Activated CD8-positive, alpha-beta T cell treated with anti-CD3 and anti-CD28 coated beads for 36 hours (primary cell): ENCODE measurements around the gene ELOVL6. TPM values are rescaled to one million over a fixed set of nuclear protein-coding genes. Genes with fewer than 3 reads are reported as not detected.

Source experiments
- ATAC-seq: fragments of 200-7000 bp; cut with Tn5 transposase; one replicate; pipeline ENCODE4 v1.10.0; 2021; ENCODE audit warnings: mild to moderate bottlenecking, moderate library complexity
- CTCF ChIA-PET: fragments of 350-600 bp; sonication (Branson Sonifier 250); formaldehyde crosslinking; loops from one replicate; lab custom pipeline; 2021; ENCODE audit warnings: antibody characterized with exemption; lab: Charles Lee
- POLR2A ChIA-PET: fragments of 350-600 bp; sonication (Branson Sonifier 250); formaldehyde crosslinking; loops from one replicate; lab custom pipeline; 2021; ENCODE audit warnings: antibody characterized with exemption; lab: Charles Lee
- DNase-seq: peaks from one replicate; pipeline ENCODE4 v3.0.0-alpha.2; 2020
- H3K27ac Mint-ChIP-seq: one replicate; pipeline ENCODE4 v1.8.0; 2021; ENCODE audit warnings: mild to moderate bottlenecking, mixed read lengths
- H3K27me3 Mint-ChIP-seq: one replicate; pipeline ENCODE4 v1.8.0; 2021; ENCODE audit warnings: mixed read lengths
- H3K36me3 Mint-ChIP-seq: one replicate; pipeline ENCODE4 v1.8.0; 2021; ENCODE audit warnings: low read depth, mixed read lengths
- H3K4me1 Mint-ChIP-seq: one replicate; pipeline ENCODE4 v1.8.0; 2021; ENCODE audit warnings: low read depth, mixed read lengths
- H3K4me3 Mint-ChIP-seq: one replicate; pipeline ENCODE4 v1.8.0; 2021; ENCODE audit warnings: mild to moderate bottlenecking, moderate library complexity, mixed read lengths
- H3K9me3 Mint-ChIP-seq: one replicate; pipeline ENCODE4 v1.8.0; 2021; ENCODE audit warnings: mixed read lengths
- CTCF ChIP-seq: fragments of 200-600 bp; IDR thresholded peaks from one replicate; pipeline ENCODE4 v1.8.0; 2022; ENCODE audit warnings: antibody characterized with exemption, mild to moderate bottlenecking
- intact Hi-C: fragments of 100-400 bp; cut with micrococcal nuclease; formaldehyde crosslinking; loops from one replicate; pipeline ENCODE4 v1.10.0; 2022
- total RNA-seq, 2 experiments: library from RNA; stranded (reverse); gene quantifications; one replicate each; pipeline ENCODE4 v1.2.3, GENCODE V29; 2021

Gene ELOVL6
- total RNA-seq, 2 experiments from 2014 or later, result 4.7 to 7.7 TPM

GRCh38 chr4:110068248-110068647, 130.2 kb downstream of the ELOVL6 start:
- POLR2A ChIA-PET, result no interaction called here
- ATAC-seq (no peak), DNase-seq (no peak)
- intact Hi-C loops, result no loop called here
- CTCF ChIA-PET, result interaction anchor here (0.8 kb wide), 1 partner anchor 18 kb away, joined by 3 read pairs; no protein-coding TSS in a partner anchor
- Mint-ChIP-seq H3K9me3 (no peaks in the 10 kb centered on the region), H3K27me3 (no peaks in the 10 kb centered on the region), H3K27ac (no peak overlapping the region), H3K4me1 (no peaks in the 10 kb centered on the region), H3K4me3 (no peak overlapping the region), H3K36me3 (peaks cover 1% of the 10 kb centered on the region)
- no peak for TF ChIP-seq CTCF

- Mint-ChIP-seq H3K4me3 (no peak overlapping the region), H3K27me3 (no peaks in the 10 kb centered on the region), H3K27ac (no peak overlapping the region), H3K9me3 (no peaks in the 10 kb centered on the region), H3K36me3 (no peaks in the 10 kb centered on the region), H3K4me1 (peaks cover 15% of the 10 kb centered on the region)
- ChIA-PET POLR2A (no interaction called here), CTCF (interaction anchor here (8.3 kb wide), 1 partner anchor 14 kb away, joined by 51 read pairs; no protein-coding TSS in a partner anchor)
- intact Hi-C loops, result no loop called here
- ATAC-seq, result no peak
- no peak for TF ChIP-seq CTCF
- DNase-seq, result no peak
These were observed 133.5 kb downstream of the ELOVL6 start for GRCh38 chr4:110064934-110065333.

- ChIA-PET POLR2A (no interaction called here), CTCF (interaction anchor here (8.3 kb wide), 1 partner anchor 14 kb away, joined by 51 read pairs; no protein-coding TSS in a partner anchor)
- no peaks in the 10 kb centered on the region for H3K36me3 Mint-ChIP-seq
- no peaks in the 10 kb centered on the region for H3K27me3 Mint-ChIP-seq
- H3K4me3 Mint-ChIP-seq, result no peak overlapping the region
- intact Hi-C loops, result no loop called here
- no peaks in the 10 kb centered on the region for H3K9me3 Mint-ChIP-seq
- DNase-seq (no peak), ATAC-seq (no peak)
- peaks cover 21% of the 10 kb centered on the region for H3K4me1 Mint-ChIP-seq
- TF ChIP-seq CTCF, result no peak
- H3K27ac Mint-ChIP-seq, result no peak overlapping the region
These were observed 134.1 kb downstream of the ELOVL6 start for GRCh38 chr4:110064295-110064694.

GRCh38 chr4:110062166-110062565, 136.2 kb downstream of the ELOVL6 start:
- CTCF ChIA-PET, result interaction anchor here (1.0 to 8.3 kb wide), 2 partner anchors 11 to 15 kb away, joined by 3 to 51 read pairs; no protein-coding TSS in a partner anchor
- intact Hi-C loops, result no loop called here
- no peak for ATAC-seq
- POLR2A ChIA-PET, result interaction anchor here (1.1 to 1.2 kb wide), 2 partner anchors 9 to 10 kb away, joined by 3 read pairs; no protein-coding TSS in a partner anchor
- H3K36me3 Mint-ChIP-seq, result no peaks in the 10 kb centered on the region
- H3K4me1 Mint-ChIP-seq, result peaks cover 28% of the 10 kb centered on the region
- H3K27ac Mint-ChIP-seq, result no peak overlapping the region
- H3K27me3 Mint-ChIP-seq, result no peaks in the 10 kb centered on the region
- no peaks in the 10 kb centered on the region for H3K9me3 Mint-ChIP-seq
- no peak for DNase-seq
- TF ChIP-seq CTCF, result no peak
- no peak overlapping the region for H3K4me3 Mint-ChIP-seq

GRCh38 chr4:110061076-110061475, 137.3 kb downstream of the ELOVL6 start:
- POLR2A ChIA-PET, result no interaction called here
- CTCF ChIA-PET, result interaction anchor here (8.3 kb wide), 1 partner anchor 10 kb away, joined by 51 read pairs; no protein-coding TSS in a partner anchor
- Mint-ChIP-seq H3K4me3 (no peak overlapping the region), H3K4me1 (peaks cover 28% of the 10 kb centered on the region), H3K27me3 (no peaks in the 10 kb centered on the region), H3K36me3 (no peaks in the 10 kb centered on the region), H3K27ac (no peak overlapping the region), H3K9me3 (no peaks in the 10 kb centered on the region)
- ATAC-seq (no peak), DNase-seq (no peak)
- intact Hi-C loops, result no loop called here
- no peak for TF ChIP-seq CTCF
